Neural cell (in vitro differentiated cells): ENCODE results near the gene THRSP. TPM values are rescaled to one million over a fixed set of nuclear protein-coding genes. Genes with fewer than 3 reads are reported as not detected.

Source experiments
- H2AFZ ChIP-seq: fragments of 200-600, 300-800 bp; sonication (generic), shearing (Covaris generic); 2 replicates; pipeline ENCODE4 v1.6.0; 2014; ENCODE audit warnings: low read depth, mild to moderate bottlenecking, antibody characterized with exemption, low read length, moderate library complexity
- H3F3A ChIP-seq: fragments of 200-600 bp; shearing (Covaris generic); 2 replicates; pipeline ENCODE4 v1.6.1; 2016; ENCODE audit warnings: mild to moderate bottlenecking, moderate library complexity, mixed read lengths, antibody characterized with exemption, low read length; ENCODE audit not compliant: insufficient read depth, poor library complexity, severe bottlenecking
- H3K27ac ChIP-seq: fragments of 200-600, 300-800 bp; sonication (generic), shearing (Covaris generic); 2 replicates; pipeline ENCODE4 v1.5.1; 2014; ENCODE audit warnings: mild to moderate bottlenecking, low read length, moderate library complexity
- H3K27me3 ChIP-seq: fragments of 300-800, 200-600 bp; sonication (generic), shearing (Covaris generic); 2 replicates; pipeline ENCODE4 v1.6.0; 2014; ENCODE audit warnings: mild to moderate bottlenecking, low read depth, low read length, moderate library complexity; ENCODE audit not compliant: insufficient read depth
- H3K36me3 ChIP-seq: fragments of 300-800, 200-600 bp; sonication (generic), shearing (Covaris generic); 2 replicates; pipeline ENCODE4 v1.5.1; 2014; ENCODE audit warnings: mild to moderate bottlenecking, antibody characterized with exemption, low read length, moderate library complexity; ENCODE audit not compliant: insufficient read depth
- H3K4me2 ChIP-seq: fragments of 300-800, 200-600 bp; sonication (generic), shearing (Covaris generic); 2 replicates; pipeline ENCODE4 v1.6.0; 2014; ENCODE audit warnings: mild to moderate bottlenecking, low read length
- H3K4me3 ChIP-seq: fragments of 300-800, 200-600 bp; sonication (generic), shearing (Covaris generic); 2 replicates; pipeline ENCODE4 v1.5.1; 2014; ENCODE audit warnings: mild to moderate bottlenecking, low read length, moderate library complexity
- H3K79me2 ChIP-seq: fragments of 200-600 bp; shearing (Covaris generic); replicated peaks from 2 replicates; pipeline ENCODE4 v1.6.0; 2014; ENCODE audit warnings: mild to moderate bottlenecking, low read length, moderate library complexity; ENCODE audit not compliant: insufficient read depth
- H3K9ac ChIP-seq: fragments of 300-800, 200-600 bp; sonication (generic), shearing (Covaris generic); 2 replicates; pipeline ENCODE4 v1.6.1; 2016; ENCODE audit warnings: mild to moderate bottlenecking, low read length, mixed read lengths
- H3K9me2 ChIP-seq: fragments of 200-600 bp; shearing (Covaris generic); 2 replicates; pipeline ENCODE4 v1.6.1; 2016; ENCODE audit warnings: mild to moderate bottlenecking, low read length, mixed read lengths; ENCODE audit not compliant: insufficient read depth
- H3K9me3 ChIP-seq: fragments of 200-600, 300-800 bp; sonication (generic), shearing (Covaris generic); 2 replicates; pipeline ENCODE4 v1.6.1; 2016; ENCODE audit warnings: mild to moderate bottlenecking, mixed run types, low read length, moderate library complexity, mixed read lengths
- H4K20me1 ChIP-seq: fragments of 200-600 bp; shearing (Covaris generic); 2 replicates; pipeline ENCODE4 v1.6.1; 2016; ENCODE audit warnings: mild to moderate bottlenecking, mixed run types; ENCODE audit not compliant: insufficient read depth
- EP300 ChIP-seq: fragments of 450-650 bp; conservative IDR thresholded peaks from 2 replicates; pipeline ENCODE4 v1.6.1; 2014; ENCODE audit warnings: antibody characterized with exemption, mild to moderate bottlenecking, moderate library complexity; ENCODE audit not compliant: poor library complexity, severe bottlenecking
- EZH2 ChIP-seq: fragments of 200-600, 300-800 bp; shearing (Covaris generic), sonication (generic); IDR thresholded peaks from 2 replicates; pipeline ENCODE4 v1.6.1; 2014; ENCODE audit warnings: antibody characterized with exemption, low read length, borderline replicate concordance, mild to moderate bottlenecking; ENCODE audit not compliant: insufficient read depth, poor library complexity, severe bottlenecking
- MXI1 ChIP-seq: fragments of 450-650 bp; conservative IDR thresholded peaks from 2 replicates; pipeline ENCODE4 v1.6.1; 2014; ENCODE audit warnings: antibody characterized with exemption, mild to moderate bottlenecking; ENCODE audit not compliant: poor library complexity, severe bottlenecking
- POLR2AphosphoS5 ChIP-seq: IDR thresholded peaks from 2 replicates; pipeline ENCODE4 v1.6.1; 2012
- RAD21 ChIP-seq: fragments of 450-650 bp; conservative IDR thresholded peaks from 2 replicates; pipeline ENCODE4 v1.6.1; 2014; ENCODE audit warnings: antibody characterized with exemption, mild to moderate bottlenecking, moderate library complexity
- REST ChIP-seq: IDR thresholded peaks from 2 replicates; pipeline ENCODE4 v1.6.1; 2012; ENCODE audit warnings: borderline replicate concordance
- SMC3 ChIP-seq: fragments of 450-650 bp; conservative IDR thresholded peaks from 2 replicates; pipeline ENCODE4 v1.6.1; 2014; ENCODE audit warnings: antibody characterized with exemption, mild to moderate bottlenecking, moderate library complexity; ENCODE audit not compliant: poor library complexity
- TAF1 ChIP-seq: IDR thresholded peaks from 2 replicates; pipeline ENCODE4 v1.6.1; 2012; ENCODE audit warnings: low read depth
- polyA plus RNA-seq: library from polyadenylated mRNA; depleted of rRNA; stranded (reverse); fragments of >200 nt; gene quantifications from 2 replicates; pipeline ENCODE4 v1.2.3, GENCODE V29; 2014
- TF ChIP-seq, protein P1 (sequence below): fragments of 450-650 bp; IDR thresholded peaks from 2 replicates; pipeline ENCODE4 v1.5.1; 2014; ENCODE audit warnings: antibody characterized with exemption, mild to moderate bottlenecking, moderate library complexity; ENCODE audit not compliant: poor library complexity, severe bottlenecking

The THRSP gene
- polyA plus RNA-seq, 1 donor from 2014 or later, result not detected

DNA sequence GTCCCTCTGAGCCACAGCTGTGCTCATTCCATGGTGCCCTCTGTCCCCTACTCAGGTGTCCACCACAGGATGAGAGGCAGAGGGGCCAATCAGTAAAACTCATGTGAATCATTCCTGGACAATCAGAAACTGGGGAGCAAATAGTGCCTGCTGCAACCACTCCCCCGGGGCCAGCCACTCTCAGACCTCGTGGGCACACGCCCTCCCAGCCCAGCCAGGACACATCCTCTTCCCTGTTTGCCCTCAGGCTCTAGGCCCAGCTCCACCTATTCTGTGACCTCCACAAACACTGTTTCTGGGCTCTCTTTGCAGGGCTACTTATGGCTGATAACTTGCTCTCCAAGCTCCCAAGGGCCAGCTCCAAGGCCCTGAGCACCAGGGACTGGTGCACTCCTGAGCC is 26.6 kb upstream of the THRSP start:
- Histone ChIP-seq H4K20me1 (no peaks in the 10 kb centered on the region), H3K9me2 (no peaks in the 10 kb centered on the region), H3K9me3 (no peaks in the 10 kb centered on the region), H3K27me3 (no peaks in the 10 kb centered on the region), H3K4me2 (no peak overlapping the region), H3F3A (no peaks in the 10 kb centered on the region), H3K4me3 (no peak overlapping the region), H3K9ac (no peak overlapping the region), H2AFZ (no peak overlapping the region), H3K27ac (no peak overlapping the region), H3K36me3 (no peaks in the 10 kb centered on the region), H3K79me2 (no peaks in the 10 kb centered on the region)
- TF ChIP-seq TAF1 (no peak), EP300 (no peak), EZH2 (no peak), SMC3 (no peak), RAD21 (no peak), MXI1 (no peak), POLR2AphosphoS5 (no peak), REST (no peak)
- TF ChIP-seq, protein P1, sequence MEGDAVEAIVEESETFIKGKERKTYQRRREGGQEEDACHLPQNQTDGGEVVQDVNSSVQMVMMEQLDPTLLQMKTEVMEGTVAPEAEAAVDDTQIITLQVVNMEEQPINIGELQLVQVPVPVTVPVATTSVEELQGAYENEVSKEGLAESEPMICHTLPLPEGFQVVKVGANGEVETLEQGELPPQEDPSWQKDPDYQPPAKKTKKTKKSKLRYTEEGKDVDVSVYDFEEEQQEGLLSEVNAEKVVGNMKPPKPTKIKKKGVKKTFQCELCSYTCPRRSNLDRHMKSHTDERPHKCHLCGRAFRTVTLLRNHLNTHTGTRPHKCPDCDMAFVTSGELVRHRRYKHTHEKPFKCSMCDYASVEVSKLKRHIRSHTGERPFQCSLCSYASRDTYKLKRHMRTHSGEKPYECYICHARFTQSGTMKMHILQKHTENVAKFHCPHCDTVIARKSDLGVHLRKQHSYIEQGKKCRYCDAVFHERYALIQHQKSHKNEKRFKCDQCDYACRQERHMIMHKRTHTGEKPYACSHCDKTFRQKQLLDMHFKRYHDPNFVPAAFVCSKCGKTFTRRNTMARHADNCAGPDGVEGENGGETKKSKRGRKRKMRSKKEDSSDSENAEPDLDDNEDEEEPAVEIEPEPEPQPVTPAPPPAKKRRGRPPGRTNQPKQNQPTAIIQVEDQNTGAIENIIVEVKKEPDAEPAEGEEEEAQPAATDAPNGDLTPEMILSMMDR, result no peak

GRCh38 chr11:78037825-78038620 is 25.6 kb upstream of the THRSP start:
- no peaks in the 10 kb centered on the region for H3F3A ChIP-seq
- H3K9ac ChIP-seq, result no peak overlapping the region
- TF ChIP-seq, protein P1, result no peak
- TF ChIP-seq TAF1 (no peak), EZH2 (no peak), SMC3 (no peak), REST (no peak), RAD21 (no peak), EP300 (no peak), MXI1 (no peak), POLR2AphosphoS5 (no peak)
- no peaks in the 10 kb centered on the region for H4K20me1 ChIP-seq
- no peaks in the 10 kb centered on the region for H3K9me3 ChIP-seq
- no peaks in the 10 kb centered on the region for H3K9me2 ChIP-seq
- H2AFZ ChIP-seq, result no peak overlapping the region
- H3K27ac ChIP-seq, result no peak overlapping the region
- no peaks in the 10 kb centered on the region for H3K36me3 ChIP-seq
- no peak overlapping the region for H3K4me2 ChIP-seq
- no peaks in the 10 kb centered on the region for H3K79me2 ChIP-seq
- no peak overlapping the region for H3K4me3 ChIP-seq
- H3K27me3 ChIP-seq, result no peaks in the 10 kb centered on the region
